K562 (cell line): Measurements from ENCODE around the gene CPLANE2. TPM values are rescaled to one million over a fixed set of nuclear protein-coding genes. Genes with fewer than 3 reads are reported as not detected.
A peak's percentile ranks its signal among the peaks of the same experiment; 100 is the strongest.

Experiments used
- ARID1B ChIP-seq: fragments of 450-650 bp; IDR thresholded peaks from 2 replicates; pipeline ENCODE4 v1.6.1; 2016; ENCODE audit warnings: antibody characterized with exemption, mild to moderate bottlenecking, inconsistent platforms
- ATF1 ChIP-seq, 2 experiments: fragments of 450-650 bp in 1 of 2; IDR thresholded peaks; 2 replicates each; pipeline ENCODE4 v1.6.1; 2016; ENCODE audit warnings: missing compliant biosample characterization in 1 of 2, missing genetic modification characterization in 1 of 2
- DLX4 ChIP-seq: fragments of 250-450 bp; sonication (Bioruptor Pico); IDR thresholded peaks from 2 replicates; pipeline ENCODE4 v1.6.1; 2021; ENCODE audit warnings: mild to moderate bottlenecking
- EP400 ChIP-seq: fragments of 450-650 bp; IDR thresholded peaks from 2 replicates; pipeline ENCODE4 v1.6.1; 2017; ENCODE audit warnings: antibody characterized with exemption, mild to moderate bottlenecking, moderate library complexity
- FOXA1 ChIP-seq: fragments of 450-650 bp; IDR thresholded peaks from 2 replicates; pipeline ENCODE4 v1.6.1; 2016; ENCODE audit warnings: mild to moderate bottlenecking, borderline replicate concordance
- MTA1 ChIP-seq: fragments of 450-650 bp; IDR thresholded peaks from 2 replicates; pipeline ENCODE4 v1.6.1; 2017; ENCODE audit warnings: borderline replicate concordance
- NCOA1 ChIP-seq: fragments of 450-650 bp; IDR thresholded peaks from 2 replicates; pipeline ENCODE4 v1.6.1; 2016; ENCODE audit warnings: low read depth
- NR4A1 ChIP-seq, 2 experiments: fragments of 250-450 bp in 1 of 2; fragments of 450-650 bp in 1 of 2; sonication (Bioruptor Pico) in 1 of 2; IDR thresholded peaks; 2 replicates each; pipeline versions ENCODE4 v1.4.0 to v1.6.1; 2016 to 2020; ENCODE audit warnings: mild to moderate bottlenecking in 2 of 2, missing compliant biosample characterization in 1 of 2, missing genetic modification characterization in 1 of 2, moderate library complexity in 1 of 2
- SAP30 ChIP-seq: fragments of 200-600 bp; sonication (generic); IDR thresholded peaks from 2 replicates; pipeline ENCODE4 v1.6.1; 2012; ENCODE audit warnings: borderline replicate concordance, low read depth, mild to moderate bottlenecking, moderate library complexity, low read length, control low read depth, inconsistent platforms; ENCODE audit not compliant: insufficient read depth, poor library complexity, severe bottlenecking
- SETDB1 ChIP-seq: IDR thresholded peaks from one replicate; pipeline ENCODE4 v1.6.1; 2012; ENCODE audit warnings: low read length, control low read depth, inconsistent platforms
- SP1 ChIP-seq: sonication (generic); formaldehyde crosslinking; IDR thresholded peaks from 2 replicates; pipeline ENCODE4 v1.8.1; 2022; ENCODE audit warnings: mild to moderate bottlenecking, missing genetic modification reagents
- TEAD4 ChIP-seq, 2 experiments: sonication (generic) in 1 of 2; formaldehyde crosslinking in 1 of 2; IDR thresholded peaks; 2 replicates each; pipeline versions ENCODE4 v1.6.1 to v1.8.0; 2012 to 2022; ENCODE audit warnings: borderline replicate concordance in 1 of 2, inconsistent platforms in 1 of 2, low read length in 1 of 2, mild to moderate bottlenecking in 1 of 2, missing genetic modification reagents in 1 of 2
- UBTF ChIP-seq, 2 experiments: IDR thresholded peaks; 2 replicates each; pipeline ENCODE4 v1.6.1; 2012; ENCODE audit warnings: improper control_type of control experiment in 2 of 2, low read depth in 2 of 2, low read length in 2 of 2, borderline replicate concordance in 1 of 2
- ZMIZ1 ChIP-seq, 2 experiments: fragments of 150-350 bp in 1 of 2; IDR thresholded peaks; 2 replicates each; pipeline ENCODE4 v1.6.1; 2012 to 2016; ENCODE audit warnings: low read depth in 2 of 2, low read length in 2 of 2, mild to moderate bottlenecking in 1 of 2, moderate library complexity in 1 of 2
- ZNF395 ChIP-seq: fragments of 200-800 bp; sonication (Bioruptor generic); IDR thresholded peaks from 2 replicates; pipeline ENCODE4 v1.6.1; 2017; ENCODE audit warnings: missing genetic modification characterization, missing compliant biosample characterization
- ZNF444 ChIP-seq: fragments of 250-450 bp; sonication (Bioruptor Pico); IDR thresholded peaks from 2 replicates; pipeline ENCODE4 v1.4.0; 2020; ENCODE audit warnings: mild to moderate bottlenecking, moderate library complexity
- polyA plus RNA-seq, 8 experiments: library from polyadenylated mRNA; depleted of rRNA in 4 of 8; stranded (reverse) in 5 of 8; unstranded in 3 of 8; fragments of >200 nt; fragmentation: Nextera tagmentation in 2 of 8; fragmentation: Illumina TruSeq in 1 of 8; extraction: Ambion mirVana in 2 of 8; extraction: Trizol in 1 of 8; gene quantifications; 2 replicates each; pipeline versions ENCODE4 v1.2.1 to v1.2.3, GENCODE V29; 2011 to 2014; ENCODE audit warnings: inconsistent platforms in 1 of 8, missing spikeins in 1 of 8
- total RNA-seq, 7 experiments: library from RNA; depleted of rRNA in 6 of 7; stranded (reverse); fragments of >200 nt in 6 of 7; fragmentation: Illumina TruSeq in 2 of 7; extraction: Trizol in 2 of 7; gene quantifications; 2 replicates each; pipeline versions ENCODE4 v1.2.1 to v1.2.3, GENCODE V29; 2011 to 2021; ENCODE audit warnings: low replicate concordance in 1 of 7
- TF ChIP-seq, protein P1 (sequence below): fragments of 450-650 bp; formaldehyde crosslinking; IDR thresholded peaks from 2 replicates; pipeline ENCODE4 v1.4.0; 2022; ENCODE audit warnings: missing genetic modification characterization

CPLANE2 gene
- total and polyA plus RNA-seq, 9 of the 15 experiments (the other 6 are each of a cell fraction or from before 2014, with no cell fraction given) = 0.17 to 20.9 (median 8.1) TPM

GRCh38 chr1:16187748-16188401, 49.1 kb downstream of the CPLANE2 start (continued):
- TF ChIP-seq ZNF395 (no peak), MTA1 (no peak), SAP30 (no peak), ATF1 (CRISPR knock-in tag; IDR thresholded peaks at IDR 0.05) (no peak), ATF1 (tag; IDR thresholded peaks at IDR 0.05) (peak; percentile 79), SETDB1 (no peak), NR4A1 (CRISPR knock-in tag; IDR thresholded peaks at IDR 0.05) (no peak), NR4A1 (tag; IDR thresholded peaks at IDR 0.05) (no peak), UBTF (IDR thresholded peaks at IDR 0.05; ENCODE audit: borderline replicate concordance in 1 of 2, low read depth in 2 of 2, low read length in 2 of 2) (no peak), ZNF444 (CRISPR knock-in tag) (no peak), EP400 (no peak; the same call in 1 of the 2 replicates), TEAD4 (IDR thresholded peaks at IDR 0.05; ENCODE audit: low read length) (peak; percentile 73), TEAD4 (CRISPR knock-in tag; IDR thresholded peaks at IDR 0.05; ENCODE audit: borderline replicate concordance) (no peak), NCOA1 (no peak), FOXA1 (no peak), ARID1B (no peak), DLX4 (CRISPR knock-in tag) (no peak), SP1 (CRISPR knock-in tag) (peak; percentile 67), ZMIZ1 (IDR thresholded peaks at IDR 0.05; ENCODE audit: low read depth in 2 of 2, low read length in 2 of 2) (no peak)
- TF ChIP-seq, protein P1, sequence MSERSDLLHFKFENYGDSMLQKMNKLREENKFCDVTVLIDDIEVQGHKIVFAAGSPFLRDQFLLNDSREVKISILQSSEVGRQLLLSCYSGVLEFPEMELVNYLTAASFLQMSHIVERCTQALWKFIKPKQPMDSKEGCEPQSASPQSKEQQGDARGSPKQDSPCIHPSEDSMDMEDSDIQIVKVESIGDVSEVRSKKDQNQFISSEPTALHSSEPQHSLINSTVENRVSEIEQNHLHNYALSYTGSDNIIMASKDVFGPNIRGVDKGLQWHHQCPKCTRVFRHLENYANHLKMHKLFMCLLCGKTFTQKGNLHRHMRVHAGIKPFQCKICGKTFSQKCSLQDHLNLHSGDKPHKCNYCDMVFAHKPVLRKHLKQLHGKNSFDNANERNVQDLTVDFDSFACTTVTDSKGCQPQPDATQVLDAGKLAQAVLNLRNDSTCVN (CRISPR knock-in tag) = no peak
